22Rv1 (cell line): ENCODE measurements around the gene PTPN9.

Experiments used
- H3K27ac ChIP-seq: fragments of 450-650 bp; 2 replicates; pipeline ENCODE4 v1.5.1; 2017
- ZFX ChIP-seq: fragments of 450-650 bp; IDR thresholded peaks from 2 replicates; pipeline ENCODE4 v1.6.1; 2017; ENCODE audit warnings: antibody characterized with exemption, borderline replicate concordance
- TF ChIP-seq, protein P1 (sequence below): fragments of 450-650 bp; IDR thresholded peaks from 2 replicates; pipeline ENCODE4 v1.5.1; 2017; ENCODE audit warnings: mild to moderate bottlenecking

The PTPN9 gene

DNA sequence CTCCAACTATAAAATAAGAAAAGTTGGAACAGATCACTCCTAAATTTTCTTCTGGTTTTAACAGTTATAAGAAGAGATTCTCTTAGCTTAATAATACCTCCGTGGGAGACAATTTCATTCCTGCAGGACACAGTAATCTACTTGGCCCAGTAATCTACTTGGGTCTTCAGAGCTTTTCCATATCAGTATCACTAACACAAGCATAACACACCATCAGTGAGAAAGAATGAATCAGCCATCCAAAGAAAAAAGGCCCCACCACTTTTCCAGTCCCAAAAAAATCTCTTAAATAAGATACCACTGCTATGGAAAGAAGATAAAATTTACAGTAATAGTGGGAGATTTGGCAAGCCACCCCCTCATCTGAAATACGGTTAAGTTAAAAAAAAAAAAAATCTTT lies 147.8 kb downstream of the PTPN9 start:
- H3K27ac ChIP-seq, result no peak overlapping the region
- TF ChIP-seq ZFX, result no peak
- TF ChIP-seq, protein P1, sequence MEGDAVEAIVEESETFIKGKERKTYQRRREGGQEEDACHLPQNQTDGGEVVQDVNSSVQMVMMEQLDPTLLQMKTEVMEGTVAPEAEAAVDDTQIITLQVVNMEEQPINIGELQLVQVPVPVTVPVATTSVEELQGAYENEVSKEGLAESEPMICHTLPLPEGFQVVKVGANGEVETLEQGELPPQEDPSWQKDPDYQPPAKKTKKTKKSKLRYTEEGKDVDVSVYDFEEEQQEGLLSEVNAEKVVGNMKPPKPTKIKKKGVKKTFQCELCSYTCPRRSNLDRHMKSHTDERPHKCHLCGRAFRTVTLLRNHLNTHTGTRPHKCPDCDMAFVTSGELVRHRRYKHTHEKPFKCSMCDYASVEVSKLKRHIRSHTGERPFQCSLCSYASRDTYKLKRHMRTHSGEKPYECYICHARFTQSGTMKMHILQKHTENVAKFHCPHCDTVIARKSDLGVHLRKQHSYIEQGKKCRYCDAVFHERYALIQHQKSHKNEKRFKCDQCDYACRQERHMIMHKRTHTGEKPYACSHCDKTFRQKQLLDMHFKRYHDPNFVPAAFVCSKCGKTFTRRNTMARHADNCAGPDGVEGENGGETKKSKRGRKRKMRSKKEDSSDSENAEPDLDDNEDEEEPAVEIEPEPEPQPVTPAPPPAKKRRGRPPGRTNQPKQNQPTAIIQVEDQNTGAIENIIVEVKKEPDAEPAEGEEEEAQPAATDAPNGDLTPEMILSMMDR, result no peak

DNA sequence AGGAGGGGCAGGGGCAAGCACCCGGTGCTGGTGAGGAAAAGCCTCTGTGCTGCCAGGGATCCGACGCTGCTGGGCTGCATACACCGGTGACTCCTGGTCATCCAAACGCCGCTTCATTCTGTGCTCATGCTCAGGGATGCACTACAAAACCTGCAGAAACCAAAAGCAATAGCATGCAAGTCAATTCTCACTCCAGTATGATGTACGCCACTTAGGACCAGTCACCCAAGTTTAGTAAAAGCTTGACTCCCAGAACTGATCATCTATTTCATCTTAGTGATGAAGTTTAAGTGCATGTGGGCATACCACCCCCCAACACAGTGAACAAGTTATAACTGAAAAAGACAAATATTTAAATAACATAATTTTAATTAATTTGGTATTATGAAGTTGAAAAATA lies 148.9 kb downstream of the PTPN9 start:
- no peak for TF ChIP-seq ZFX
- TF ChIP-seq, protein P1, result no peak

DNA sequence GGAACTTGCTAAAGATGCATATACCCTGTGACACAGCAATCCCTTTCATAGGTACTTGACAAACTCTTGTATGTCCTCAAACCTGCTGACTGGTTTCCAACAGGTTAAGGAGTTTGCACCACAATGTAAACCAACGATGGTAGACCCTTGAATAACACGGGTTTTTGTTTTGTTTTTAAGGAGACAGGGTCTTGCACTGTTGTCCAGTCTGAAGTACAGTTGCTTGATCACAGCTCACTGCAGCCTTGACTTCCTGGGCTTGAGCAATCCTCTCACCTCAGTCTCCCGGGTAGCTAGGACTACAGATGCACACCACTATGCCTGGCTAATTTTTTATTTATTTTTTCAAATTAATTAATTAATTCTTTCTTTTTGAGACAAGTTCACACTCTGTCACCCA lies 151.0 kb downstream of the PTPN9 start:
- H3K27ac ChIP-seq, result no peak overlapping the region
- TF ChIP-seq, protein P1, result no peak
- no peak for TF ChIP-seq ZFX

More for the DNA sequence above, 148.9 kb downstream of the PTPN9 start:
- no peak overlapping the region for H3K27ac ChIP-seq

DNA sequence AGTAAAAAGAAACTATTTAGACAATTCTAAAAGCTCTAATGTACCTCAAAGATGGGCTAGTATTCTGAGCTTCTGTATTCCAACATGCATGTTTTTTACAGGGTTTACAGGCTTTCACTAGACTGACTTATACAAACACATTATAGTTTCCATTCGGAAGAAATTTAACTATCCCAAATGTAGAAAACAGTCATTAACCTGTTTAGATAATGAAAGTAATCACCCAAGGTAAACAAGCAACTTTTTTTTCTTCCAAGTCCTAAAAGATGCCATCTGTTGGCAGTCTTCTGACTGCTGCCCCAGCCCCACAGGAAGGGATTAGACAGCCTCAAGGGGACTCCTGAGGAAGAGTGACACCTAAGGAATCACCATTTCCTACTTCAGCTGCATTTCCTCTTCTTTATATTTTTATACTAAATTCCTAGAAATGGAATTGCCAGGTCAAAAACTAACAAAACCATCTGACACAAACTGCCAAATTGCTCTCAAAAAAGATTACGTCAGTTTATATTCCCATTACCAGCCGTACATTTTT lies 153.1 kb downstream of the PTPN9 start:
- peak overlapping the region; percentile 27 for H3K27ac ChIP-seq
- TF ChIP-seq ZFX, result no peak
- TF ChIP-seq, protein P1, result no peak

DNA sequence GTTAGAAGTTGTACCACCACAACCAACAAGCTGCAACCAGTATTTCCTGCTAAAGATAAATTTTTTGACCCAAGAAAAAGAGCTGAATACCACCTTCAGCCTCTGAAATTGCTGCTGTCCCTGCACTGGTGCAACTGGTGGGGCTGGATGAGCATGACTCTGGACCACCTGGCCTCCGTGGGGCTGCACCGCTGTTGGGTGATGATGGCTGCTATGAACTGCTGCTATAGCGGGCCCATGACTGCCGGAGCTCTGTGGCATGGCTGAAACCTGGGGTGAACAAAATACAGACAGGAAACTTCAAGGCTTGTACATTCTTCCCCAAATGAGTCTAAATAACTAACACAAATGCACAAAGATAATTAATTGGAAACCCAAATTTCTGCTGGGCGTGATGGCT lies 156.6 kb downstream of the PTPN9 start:
- no peak overlapping the region for H3K27ac ChIP-seq
- no peak for TF ChIP-seq ZFX

DNA sequence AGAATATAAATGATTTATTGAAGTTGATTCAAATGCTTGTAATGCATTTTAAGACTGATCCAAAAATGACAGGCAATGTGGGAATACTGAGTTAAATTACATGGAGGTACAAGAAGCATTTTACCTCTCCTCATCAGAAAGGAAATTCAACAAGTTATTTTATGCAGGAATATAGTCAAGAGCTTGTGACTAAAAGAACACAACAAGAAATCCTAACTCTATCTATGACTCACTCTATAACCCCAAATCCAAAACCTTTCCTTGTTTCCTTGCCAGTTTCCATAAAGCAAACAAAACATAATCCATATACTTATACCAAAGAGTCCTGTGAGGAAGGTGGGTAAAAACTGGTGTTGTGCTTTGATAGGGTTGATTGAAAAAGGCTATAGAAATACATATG lies 158.4 kb downstream of the PTPN9 start:
- no peak overlapping the region for H3K27ac ChIP-seq
- TF ChIP-seq, protein P1, result no peak
- no peak for TF ChIP-seq ZFX

DNA sequence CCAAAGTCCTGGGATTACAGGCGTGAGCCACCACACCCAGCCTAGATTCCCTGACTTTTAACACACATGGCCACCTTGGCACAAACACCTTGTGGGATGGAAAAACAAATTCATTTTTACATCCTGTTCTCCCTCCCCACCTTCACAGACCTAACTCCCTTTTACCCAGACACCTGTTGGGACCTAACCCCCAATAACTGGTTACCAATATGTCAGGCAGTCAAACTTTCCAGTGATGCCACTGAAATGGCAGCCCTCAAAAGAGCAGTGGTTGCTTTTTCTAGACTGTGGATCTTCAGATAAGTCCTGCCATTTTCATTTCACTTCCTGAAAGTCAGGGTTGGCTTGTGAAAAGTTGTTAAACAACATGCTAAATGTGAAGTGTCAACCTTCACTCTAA lies 162.5 kb downstream of the PTPN9 start:
- no peak overlapping the region for H3K27ac ChIP-seq
- no peak for TF ChIP-seq ZFX
- TF ChIP-seq, protein P1, result no peak
